ENCODE results near the gene PTPRD.

- TF ChIP-seq CTCF (IDR thresholded peaks at IDR 0.05) (no peak), EZH2 (IDR thresholded peaks at IDR 0.05; ENCODE audit: borderline replicate concordance, insufficient read depth, low read depth, low read length, poor library complexity, severe bottlenecking) (no peak)
Measured at GRCh38 chr9:10000669-10001068, 612.1 kb downstream of the PTPRD start.

Data from B cell (primary cell).